C4-2B (cell line): ENCODE measurements around the gene TMEM72.
"Not testable (repeated sequence)": the region's sequence is repeated elsewhere in the genome, so short reads cannot be mapped to it uniquely, and the experiment has no call there.

Experiments used
- H3K27ac ChIP-seq: fragments of 450-650 bp; 2 replicates; pipeline ENCODE4 v1.5.1; 2017
- CTCF ChIP-seq: fragments of 450-650 bp; conservative IDR thresholded peaks from 2 replicates; pipeline ENCODE4 v1.5.1; 2017; ENCODE audit warnings: mild to moderate bottlenecking
- ZFX ChIP-seq: fragments of 450-650 bp; IDR thresholded peaks from 2 replicates; pipeline ENCODE4 v1.6.1; 2017

The TMEM72 gene

GRCh38 chr10:44865289-44865671, 45.9 kb upstream of the TMEM72 start:
- H3K27ac ChIP-seq = peak overlapping the region; percentile 77
- 0 out of 2 replicates have a peak, but pooled peaks have one; percentile 39 for TF ChIP-seq CTCF
- TF ChIP-seq ZFX = no peak

- not testable (repeated sequence) for H3K27ac ChIP-seq
These were observed 44.8 kb upstream of the TMEM72 start for GRCh38 chr10:44866367-44866766.

GRCh38 chr10:44870031-44870430, 41.1 kb upstream of the TMEM72 start:
- no peak for TF ChIP-seq CTCF
- H3K27ac ChIP-seq = no peak overlapping the region

GRCh38 chr10:44873160-44873559, 38.0 kb upstream of the TMEM72 start:
- TF ChIP-seq CTCF = no peak
- TF ChIP-seq ZFX = no peak
- no peak overlapping the region for H3K27ac ChIP-seq

GRCh38 chr10:44874166-44874565, 37.0 kb upstream of the TMEM72 start:
- H3K27ac ChIP-seq = no peak overlapping the region
- no peak for TF ChIP-seq ZFX
- TF ChIP-seq CTCF = no peak

GRCh38 chr10:44878706-44879530, 32.2 kb upstream of the TMEM72 start:
- TF ChIP-seq CTCF = no peak
- TF ChIP-seq ZFX = no peak
- peak overlapping the region; percentile 27 for H3K27ac ChIP-seq

GRCh38 chr10:44879531-44879899, 31.6 kb upstream of the TMEM72 start:
- TF ChIP-seq CTCF (no peak), ZFX (no peak)

More at GRCh38 chr10:44879531-44879899, 31.6 kb upstream of the TMEM72 start:
- H3K27ac ChIP-seq = no peak overlapping the region
